CD4-positive, alpha-beta T cell (primary cell): Measurements from ENCODE around the gene UBC. TPM values are rescaled to one million over a fixed set of nuclear protein-coding genes. Genes with fewer than 3 reads are reported as not detected.

ENCODE experiments used
- ATAC-seq: fragments of 200-7000 bp; cut with Tn5 transposase; one replicate; pipeline ENCODE4 v1.10.0; 2022; ENCODE audit warnings: mild to moderate bottlenecking; ENCODE audit not compliant: poor library complexity
- CTCF ChIA-PET: fragments of 350-600 bp; sonication (Branson Sonifier 250); formaldehyde crosslinking; loops from one replicate; lab custom pipeline; 2021; ENCODE audit warnings: antibody characterized with exemption, inconsistent platforms; lab: Charles Lee
- POLR2A ChIA-PET: fragments of 350-600 bp; sonication (Branson Sonifier 250); formaldehyde crosslinking; loops from one replicate; lab custom pipeline; 2021; ENCODE audit warnings: antibody characterized with exemption, inconsistent platforms; lab: Charles Lee
- DNase-seq, 14 experiments: peaks; one replicate each; pipeline ENCODE4 v3.0.0-alpha.2; 2013 to 2020; ENCODE audit warnings: mixed read lengths in 2 of 14
- H3K27ac ChIP-seq, 2 donors: one replicate each; pipeline versions ENCODE4 v1.5.1 to v1.7.0; 2013; ENCODE audit warnings: low read length in 2 of 2, low read depth in 1 of 2, mild to moderate bottlenecking in 1 of 2
- H3K27me3 ChIP-seq, 2 experiments: 1 replicate in 1 of 2; 2 replicates in 1 of 2; pipeline versions ENCODE4 v1.6.1 to v1.7.0; 2013; ENCODE audit warnings: low read length in 2 of 2, control low read depth in 1 of 2, mild to moderate bottlenecking in 1 of 2, moderate library complexity in 1 of 2; ENCODE audit not compliant: insufficient read depth in 2 of 2, control insufficient read depth in 1 of 2
- H3K36me3 ChIP-seq: one replicate; pipeline ENCODE4 v1.6.1; 2013; ENCODE audit warnings: low read length, control low read depth; ENCODE audit not compliant: insufficient read depth
- H3K4me1 ChIP-seq: one replicate; pipeline ENCODE4 v1.6.1; 2013; ENCODE audit warnings: low read length, control low read depth; ENCODE audit not compliant: insufficient read depth
- H3K4me3 ChIP-seq: one replicate; pipeline ENCODE4 v1.5.1; 2013; ENCODE audit warnings: mild to moderate bottlenecking, low read length, moderate library complexity
- H3K9me3 ChIP-seq, 2 experiments: 1 replicate in 1 of 2; 2 replicates in 1 of 2; pipeline versions ENCODE4 v1.6.1 to v1.7.0; 2013; ENCODE audit warnings: low read length in 2 of 2, mild to moderate bottlenecking in 2 of 2, control low read depth in 1 of 2, moderate library complexity in 1 of 2; ENCODE audit not compliant: control insufficient read depth in 1 of 2, insufficient read depth in 1 of 2
- H3K27ac Mint-ChIP-seq: one replicate; pipeline ENCODE4 v1.8.0; 2020; ENCODE audit warnings: mixed read lengths
- H3K27me3 Mint-ChIP-seq: one replicate; pipeline ENCODE4 v1.8.0; 2021; ENCODE audit warnings: mixed read lengths
- H3K36me3 Mint-ChIP-seq: one replicate; pipeline ENCODE4 v1.8.0; 2021; ENCODE audit warnings: low read depth, mixed read lengths
- H3K4me1 Mint-ChIP-seq: one replicate; pipeline ENCODE4 v1.8.0; 2021; ENCODE audit warnings: low read depth, mixed read lengths
- H3K4me3 Mint-ChIP-seq: one replicate; pipeline ENCODE4 v1.8.0; 2020; ENCODE audit warnings: mild to moderate bottlenecking, mixed read lengths
- H3K9me3 Mint-ChIP-seq: one replicate; pipeline ENCODE4 v1.8.0; 2020; ENCODE audit warnings: mixed read lengths
- intact Hi-C, 2 experiments: fragments of 100-400 bp; cut with DNase I in 1 of 2; cut with micrococcal nuclease in 1 of 2; formaldehyde crosslinking; loops; one replicate each; pipeline versions ENCODE4 v1.15.1 to v1.9.0; 2023 to 2025; cut with DNase I, micrococcal nuclease
- total RNA-seq, 174 experiments: library from RNA in 2 of 174; stranded (reverse) in 2 of 174; gene quantifications; one replicate each; pipeline ENCODE4 v1.2.3 and lab custom pipeline; 2021 to 2026
- TF ChIP-seq, protein P1 (sequence below): fragments of 200-600 bp; IDR thresholded peaks from one replicate; pipeline ENCODE4 v1.8.0; 2022; ENCODE audit warnings: antibody characterized with exemption, mild to moderate bottlenecking

UBC gene
- total RNA-seq, 2 experiments from 2014 or later, result 1,389 to 1,410 TPM

DNA sequence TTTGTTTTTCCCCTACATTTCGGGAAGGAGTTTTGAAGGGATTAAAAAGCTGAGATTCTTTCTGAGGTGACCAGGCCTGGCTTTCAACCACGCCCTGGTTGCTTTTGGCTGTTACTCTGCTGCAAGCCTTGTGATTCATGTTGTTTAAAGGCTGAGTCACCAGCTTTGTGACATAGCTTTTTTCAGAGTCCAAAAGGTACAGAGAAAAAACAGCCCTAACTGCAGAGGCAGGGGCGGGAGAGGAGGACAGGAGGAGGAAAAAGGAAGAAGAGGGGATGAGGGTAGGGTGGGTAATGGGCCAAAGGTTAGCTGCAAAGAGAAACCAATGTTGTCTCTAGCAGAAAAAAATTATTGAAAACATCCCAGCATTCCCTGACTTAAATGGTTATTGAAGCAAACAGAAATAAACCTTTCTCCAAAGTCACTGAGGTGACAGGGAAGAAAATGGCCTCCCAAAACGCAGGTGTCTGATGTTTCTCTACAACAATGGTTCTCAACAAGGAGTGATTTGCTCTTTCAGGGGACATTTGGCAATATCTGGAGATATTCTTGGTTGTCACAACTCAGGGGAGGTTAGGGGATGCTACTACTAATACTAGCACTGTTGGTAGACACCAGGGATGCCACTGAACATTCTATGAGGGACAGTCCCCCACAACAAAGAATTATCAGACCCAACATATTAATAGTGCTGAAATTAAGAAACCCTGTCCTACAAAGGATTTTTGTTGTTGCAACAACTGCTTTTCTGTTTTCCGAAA, 2.1 kb upstream of the UBC start:
- ChIA-PET POLR2A (interaction anchor here (0.9 to 12.5 kb wide), 8 partner anchors 8 to 349 kb away, joined by 3 to 538 read pairs (median 8); partner anchors contain the start of genes AACS and NCOR2), CTCF (interaction anchor here (1.6 to 8.5 kb wide), 3 partner anchors 10 to 23 kb away, joined by 3 to 120 read pairs (median 65); no protein-coding TSS in a partner anchor)
- Histone ChIP-seq H3K27me3 (no peaks in the 10 kb centered on the region), H3K36me3 (peaks cover 16% of the 10 kb centered on the region), H3K27ac (peak overlapping the region; percentile 84 to 97), H3K4me3 (peak overlapping the region; percentile 54), H3K9me3 (no peaks in the 10 kb centered on the region), H3K4me1 (peaks cover 73% of the 10 kb centered on the region)
- Mint-ChIP-seq H3K36me3 (peaks cover 39% of the 10 kb centered on the region), H3K4me3 (peak overlapping the region; percentile 86), H3K27me3 (peaks cover 12% of the 10 kb centered on the region), H3K4me1 (peaks cover 82% of the 10 kb centered on the region), H3K9me3 (peaks cover 3% of the 10 kb centered on the region), H3K27ac (peak overlapping the region; percentile 99)
- TF ChIP-seq, protein P1, sequence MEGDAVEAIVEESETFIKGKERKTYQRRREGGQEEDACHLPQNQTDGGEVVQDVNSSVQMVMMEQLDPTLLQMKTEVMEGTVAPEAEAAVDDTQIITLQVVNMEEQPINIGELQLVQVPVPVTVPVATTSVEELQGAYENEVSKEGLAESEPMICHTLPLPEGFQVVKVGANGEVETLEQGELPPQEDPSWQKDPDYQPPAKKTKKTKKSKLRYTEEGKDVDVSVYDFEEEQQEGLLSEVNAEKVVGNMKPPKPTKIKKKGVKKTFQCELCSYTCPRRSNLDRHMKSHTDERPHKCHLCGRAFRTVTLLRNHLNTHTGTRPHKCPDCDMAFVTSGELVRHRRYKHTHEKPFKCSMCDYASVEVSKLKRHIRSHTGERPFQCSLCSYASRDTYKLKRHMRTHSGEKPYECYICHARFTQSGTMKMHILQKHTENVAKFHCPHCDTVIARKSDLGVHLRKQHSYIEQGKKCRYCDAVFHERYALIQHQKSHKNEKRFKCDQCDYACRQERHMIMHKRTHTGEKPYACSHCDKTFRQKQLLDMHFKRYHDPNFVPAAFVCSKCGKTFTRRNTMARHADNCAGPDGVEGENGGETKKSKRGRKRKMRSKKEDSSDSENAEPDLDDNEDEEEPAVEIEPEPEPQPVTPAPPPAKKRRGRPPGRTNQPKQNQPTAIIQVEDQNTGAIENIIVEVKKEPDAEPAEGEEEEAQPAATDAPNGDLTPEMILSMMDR, result no peak
- intact Hi-C loops, result loop anchor here in 1 of 2 experiments (1.0 to 2.0 kb wide), 2 partner anchors 11 to 76 kb away; partner anchors contain the start of gene BRI3BP
- peak in 8 of 14 experiments; percentile 14 to 70 (median 40) for DNase-seq
- no peak for ATAC-seq

DNA sequence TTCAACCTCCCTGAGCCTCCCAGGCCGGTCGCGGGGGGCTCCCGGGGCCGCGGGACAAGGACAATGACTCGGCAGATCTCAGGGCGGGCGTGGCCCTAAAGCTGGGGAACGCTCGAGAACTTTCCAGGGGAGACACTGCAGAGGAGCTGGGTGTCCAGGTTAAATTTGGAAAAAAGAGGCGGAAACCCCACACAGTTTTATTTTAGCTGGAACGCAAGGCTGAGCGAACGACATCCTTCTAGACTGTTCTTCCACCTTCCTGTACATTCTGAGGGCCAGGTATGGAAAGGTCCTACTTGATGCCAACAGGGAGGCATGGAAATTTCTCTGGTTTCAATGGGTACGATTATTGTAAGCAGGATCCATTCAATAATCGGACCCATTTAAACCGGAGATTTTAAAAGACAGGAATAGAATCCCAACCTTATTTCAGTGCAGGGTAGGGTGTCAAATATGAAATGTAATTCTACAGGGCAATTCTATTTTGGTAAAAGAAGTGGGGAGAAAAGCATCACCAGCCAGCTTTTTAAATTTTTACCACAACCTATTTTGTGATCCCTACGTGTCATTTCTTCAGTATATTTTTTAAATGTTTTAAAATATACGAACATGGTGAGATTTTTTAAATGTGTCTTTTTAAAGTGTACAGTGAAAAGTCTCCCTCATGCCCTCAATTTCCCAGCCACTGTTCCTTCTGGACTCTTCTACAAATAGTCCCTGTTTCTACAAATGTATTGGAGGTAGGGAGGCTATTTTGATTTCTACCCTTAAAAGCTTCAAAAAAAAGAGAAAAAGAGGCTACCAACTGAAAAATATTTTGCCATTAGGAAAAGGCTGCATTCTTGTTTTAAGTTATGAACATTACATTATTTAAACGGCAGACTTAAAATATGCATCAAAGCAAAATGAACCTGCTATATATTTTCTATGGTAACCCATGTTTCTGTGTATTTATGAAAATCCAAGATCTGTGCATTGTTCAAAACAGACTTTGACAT, 1.1 kb upstream of the UBC start:
- TF ChIP-seq, protein P1, result no peak
- Mint-ChIP-seq H3K9me3 (peaks cover 3% of the 10 kb centered on the region), H3K27me3 (peaks cover 11% of the 10 kb centered on the region), H3K36me3 (peaks cover 46% of the 10 kb centered on the region), H3K27ac (peak overlapping the region; percentile 99), H3K4me3 (peak overlapping the region; percentile 86), H3K4me1 (peaks cover 81% of the 10 kb centered on the region)
- ATAC-seq, result no peak
- intact Hi-C loops, result loop anchor here (2.0 kb wide), 1 partner anchor 77 kb away; the partner anchor contains the start of gene BRI3BP (in 2 of the 2)
- Histone ChIP-seq H3K4me1 (peaks cover 70% of the 10 kb centered on the region), H3K9me3 (no peaks in the 10 kb centered on the region), H3K27me3 (no peaks in the 10 kb centered on the region), H3K4me3 (peak overlapping the region; percentile 98), H3K36me3 (peaks cover 26% of the 10 kb centered on the region), H3K27ac (peak overlapping the region; percentile 73 to 99)
- POLR2A ChIA-PET, result interaction anchor here (0.6 to 12.5 kb wide), 7 partner anchors 8 to 149 kb away, joined by 3 to 538 read pairs (median 8); partner anchors contain the start of gene AACS
- CTCF ChIA-PET, result interaction anchor here (1.6 to 8.5 kb wide), 3 partner anchors 9 to 24 kb away, joined by 3 to 120 read pairs (median 65); no protein-coding TSS in a partner anchor
- peak in 4 of 14 experiments; percentile 14 to 49 (median 34) for DNase-seq
